ENCODE data around the gene NDUFS6. TPM values are rescaled to one million over a fixed set of nuclear protein-coding genes. Genes with fewer than 3 reads are reported as not detected.

Gene NDUFS6
- polyA plus RNA-seq, 3 donors: 27.8 to 73.7 (median 72.3) TPM

- 62 to 70% (median 68%) methylated on average over 17 of the region's 17 CpGs for WGBS, 3 donors
- no peak overlapping the region for H3K27ac ChIP-seq (ENCODE audit: low read depth, low read length)
Measured at GRCh38 chr5:1855596-1855995, 54.4 kb downstream of the NDUFS6 start.

GRCh38 chr5:1856596-1857255 lies 55.5 kb downstream of the NDUFS6 start:
- no peak overlapping the region for H3K27ac ChIP-seq (ENCODE audit: low read depth, low read length)
- 42 to 87% (median 76%) methylated on average over 43 to 49 of the region's 49 CpGs for WGBS, 3 donors

GRCh38 chr5:1857256-1857600 lies 56.0 kb downstream of the NDUFS6 start:
- 65 to 90% (median 83%) methylated on average over 28 to 32 of the region's 32 CpGs for WGBS, 3 donors
- H3K27ac ChIP-seq (ENCODE audit: low read depth, low read length): no peak overlapping the region

DNA sequence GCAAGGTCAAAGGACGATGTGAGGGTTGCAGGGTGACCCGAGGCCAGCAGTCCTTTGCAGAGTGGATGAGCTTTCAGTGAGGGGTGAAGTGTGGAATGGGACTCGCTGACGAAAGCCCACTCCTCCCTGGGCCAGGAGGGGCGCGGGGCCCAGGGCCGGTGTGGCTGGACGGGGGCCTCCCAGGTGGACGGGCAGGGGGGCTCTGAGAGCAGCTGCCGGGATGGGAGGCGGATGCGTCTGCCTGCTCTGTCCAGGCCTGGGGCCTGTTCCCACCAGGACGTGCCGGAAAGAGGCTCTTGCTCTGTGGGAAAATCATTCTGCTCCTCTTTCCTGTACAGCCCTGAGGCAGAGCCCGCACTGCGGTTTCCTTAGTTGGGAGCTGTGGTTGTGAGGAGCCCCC lies 57.2 kb downstream of the NDUFS6 start:
- 92 to 94% (median 93%) methylated on average over 15 to 16 of the region's 16 CpGs for WGBS, 3 donors
- no peak overlapping the region for H3K27ac ChIP-seq (ENCODE audit: low read depth, low read length)

GRCh38 chr5:1859099-1859498 lies 57.9 kb downstream of the NDUFS6 start:
- H3K27ac ChIP-seq (ENCODE audit: low read depth, low read length): no peak overlapping the region
- 80 to 87% (median 83%) methylated on average over 10 of the region's 10 CpGs for WGBS, 3 donors

DNA sequence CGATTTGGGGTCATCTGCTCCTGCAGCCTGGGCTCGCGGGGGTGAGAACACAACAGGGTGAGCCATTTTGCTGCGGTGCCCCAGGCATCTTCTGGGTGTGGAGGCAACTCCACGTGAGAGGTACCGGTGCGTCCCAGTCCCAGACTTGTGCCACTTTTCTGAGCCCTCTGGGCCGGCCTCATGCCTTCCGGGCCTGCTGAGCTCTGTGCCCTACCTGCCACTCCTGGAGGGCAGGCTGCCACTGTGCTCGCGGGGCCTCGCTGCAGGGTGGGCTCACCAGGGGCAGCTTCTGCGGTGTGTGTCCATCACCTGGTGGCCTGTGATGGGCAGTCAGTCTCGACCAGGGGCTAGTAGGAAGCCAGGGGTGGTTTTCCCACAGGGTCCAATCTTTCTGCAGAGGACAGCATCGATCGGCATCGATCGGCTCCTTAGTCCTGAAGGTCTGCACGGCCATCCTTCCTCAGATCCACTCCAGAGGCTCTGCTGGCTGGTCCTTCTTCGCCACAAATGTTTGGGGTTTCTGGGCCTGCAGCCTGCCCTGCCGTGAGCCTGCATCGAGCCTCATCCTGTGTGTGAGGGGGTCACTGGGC lies 58.9 kb downstream of the NDUFS6 start:
- WGBS, 3 donors: 80 to 82% (median 82%) methylated on average over 22 of the region's 22 CpGs

GRCh38 chr5:1860949-1861348 lies 59.7 kb downstream of the NDUFS6 start:
- H3K27ac ChIP-seq (ENCODE audit: low read depth, low read length): no peak overlapping the region
- 65 to 76% (median 67%) methylated on average over 7 of the region's 7 CpGs for WGBS, 3 donors

More for the DNA sequence above, 58.9 kb downstream of the NDUFS6 start:
- no peak overlapping the region for H3K27ac ChIP-seq (ENCODE audit: low read depth, low read length)

- WGBS, 3 donors: 62 to 88% (median 83%) methylated on average over 16 of the region's 16 CpGs
- no peak overlapping the region for H3K27ac ChIP-seq (ENCODE audit: low read depth, low read length)
Measured at GRCh38 chr5:1864896-1865440, 63.8 kb downstream of the NDUFS6 start.

- WGBS, 3 donors: 55 to 69% (median 67%) methylated on average over 13 to 14 of the region's 14 CpGs
- H3K27ac ChIP-seq (ENCODE audit: low read depth, low read length): no peak overlapping the region
Measured at GRCh38 chr5:1865486-1865885, 64.3 kb downstream of the NDUFS6 start.

Other genes with a start within 250 kb of the NDUFS6 start
- gene MRPL36, start 1.6 kb upstream of the NDUFS6 start, polyA plus RNA-seq: 10 to 100 TPM; 48.5 to 92.3 (median 71.8) TPM
- gene IRX4, start 81.5 kb downstream of the NDUFS6 start, polyA plus RNA-seq: under 1 TPM in 1 of 3 donors, not detected in 2; 0.06 TPM